Epithelial cell of proximal tubule (primary cell): Measurements from ENCODE around the gene PSG6. TPM values are rescaled to one million over a fixed set of nuclear protein-coding genes. Genes with fewer than 3 reads are reported as not detected.
"Not testable (repeated sequence)": the region's sequence is repeated elsewhere in the genome, so short reads cannot be mapped to it uniquely, and the experiment has no call there.

ENCODE experiments used
- DNase-seq: peaks from one replicate; pipeline ENCODE4 v3.0.0-alpha.2; 2011; ENCODE audit warnings: low read depth
- H3K4me3 ChIP-seq: 2 replicates; pipeline ENCODE4 v1.5.1; 2011; ENCODE audit warnings: low read depth, mild to moderate bottlenecking, low read length
- CTCF ChIP-seq: conservative IDR thresholded peaks from 2 replicates; pipeline ENCODE4 v1.5.1; 2012; ENCODE audit warnings: low read depth, mild to moderate bottlenecking, low read length
- total RNA-seq: library from RNA; depleted of rRNA; stranded (reverse); fragments of >200 nt; gene quantifications from 2 replicates; pipeline ENCODE4 v1.2.3, GENCODE V29; 2015

PSG6 gene
- not detected in 2 replicates for total RNA-seq

GRCh38 chr19:42917634-42918033 is at the start of gene PSG6:
Gene PSG6 (minus strand): TSS chr19:42917894. CDS start chr19:42917792, 102 bp downstream.
- DNase-seq = not testable (repeated sequence)

GRCh38 chr19:42965176-42965575 is 47.5 kb upstream of the PSG6 start:
- H3K4me3 ChIP-seq = no peak overlapping the region
- no peak for DNase-seq
- TF ChIP-seq CTCF = no peak

More at GRCh38 chr19:42917634-42918033, at the start of gene PSG6:
- H3K4me3 ChIP-seq = not testable (repeated sequence)

GRCh38 chr19:42961119-42961518 is 43.4 kb upstream of the PSG6 start:
- DNase-seq = no peak
- no peak overlapping the region for H3K4me3 ChIP-seq
- no peak for TF ChIP-seq CTCF

GRCh38 chr19:42952126-42952525 is 34.4 kb upstream of the PSG6 start:
- not testable (repeated sequence) for DNase-seq, H3K4me3 ChIP-seq

GRCh38 chr19:42951476-42951875 is 33.8 kb upstream of the PSG6 start:
- DNase-seq = not testable (repeated sequence)

GRCh38 chr19:42942187-42942789 is 24.6 kb upstream of the PSG6 start:
- peak; percentile 64 for TF ChIP-seq CTCF
- no peak for DNase-seq
- H3K4me3 ChIP-seq = no peak overlapping the region

More at GRCh38 chr19:42951476-42951875, 33.8 kb upstream of the PSG6 start:
- H3K4me3 ChIP-seq = not testable (repeated sequence)

- H3K4me3 ChIP-seq, DNase-seq: not testable (repeated sequence)
These were observed 19.4 kb upstream of the PSG6 start, which contains the start of gene PSG7 for GRCh38 chr19:42937107-42937506. Gene PSG7 (minus strand): TSS chr19:42937207. CDS start chr19:42937076, 131 bp downstream.

GRCh38 chr19:42934726-42935125 is 17.0 kb upstream of the PSG6 start:
- not testable (repeated sequence) for DNase-seq, H3K4me3 ChIP-seq

GRCh38 chr19:42934183-42934582 is 16.5 kb upstream of the PSG6 start:
- not testable (repeated sequence) for H3K4me3 ChIP-seq, DNase-seq

GRCh38 chr19:42933412-42933811 is 15.7 kb upstream of the PSG6 start:
- DNase-seq, H3K4me3 ChIP-seq: not testable (repeated sequence)

- not testable (repeated sequence) for H3K4me3 ChIP-seq
- peak; percentile 78 for DNase-seq
These were observed 14.9 kb upstream of the PSG6 start for GRCh38 chr19:42932485-42933101.
